Subcutaneous adipose tissue (tissue), 4 donors: ENCODE results near the gene LGALS3. TPM values are rescaled to one million over a fixed set of nuclear protein-coding genes. Genes with fewer than 3 reads are reported as not detected.

ENCODE experiments used
- CTCF ChIP-seq: fragments of 450-650 bp; IDR thresholded peaks from one replicate; pipeline ENCODE4 v1.5.1; 2016; ENCODE audit warnings: low read depth, mild to moderate bottlenecking, control low read depth, antibody characterized with exemption, moderate library complexity
- total RNA-seq, 4 donors: library from RNA; depleted of rRNA; stranded (reverse); fragments of >200 nt; gene quantifications; one replicate each; pipeline ENCODE4 v1.1.0, GENCODE V29; 2016

LGALS3 gene
- total RNA-seq, 4 donors from 2014 or later = 340 to 844 (median 656) TPM

- TF ChIP-seq CTCF = no peak
Measured at GRCh38 chr14:55105991-55106390, 23.1 kb upstream of the LGALS3 start.

- TF ChIP-seq CTCF = no peak
Measured at GRCh38 chr14:55107766-55108554, 21.1 kb upstream of the LGALS3 start.

GRCh38 chr14:55109836-55110235, 19.2 kb upstream of the LGALS3 start:
- no peak for TF ChIP-seq CTCF

- no peak for TF ChIP-seq CTCF
Measured at GRCh38 chr14:55111122-55111708, 17.8 kb upstream of the LGALS3 start.

GRCh38 chr14:55114720-55115119, 14.3 kb upstream of the LGALS3 start:
- TF ChIP-seq CTCF = no peak

GRCh38 chr14:55115460-55115859, 13.6 kb upstream of the LGALS3 start:
- no peak for TF ChIP-seq CTCF

GRCh38 chr14:55115861-55116245, 13.2 kb upstream of the LGALS3 start:
- no peak for TF ChIP-seq CTCF
